ENCODE measurements around the gene GPRC5C. TPM values are rescaled to one million over a fixed set of nuclear protein-coding genes. Genes with fewer than 3 reads are reported as not detected.

GPRC5C gene
- total RNA-seq, 4 donors from 2014 or later = 11.5 to 29.0 (median 16.0) TPM

DNA sequence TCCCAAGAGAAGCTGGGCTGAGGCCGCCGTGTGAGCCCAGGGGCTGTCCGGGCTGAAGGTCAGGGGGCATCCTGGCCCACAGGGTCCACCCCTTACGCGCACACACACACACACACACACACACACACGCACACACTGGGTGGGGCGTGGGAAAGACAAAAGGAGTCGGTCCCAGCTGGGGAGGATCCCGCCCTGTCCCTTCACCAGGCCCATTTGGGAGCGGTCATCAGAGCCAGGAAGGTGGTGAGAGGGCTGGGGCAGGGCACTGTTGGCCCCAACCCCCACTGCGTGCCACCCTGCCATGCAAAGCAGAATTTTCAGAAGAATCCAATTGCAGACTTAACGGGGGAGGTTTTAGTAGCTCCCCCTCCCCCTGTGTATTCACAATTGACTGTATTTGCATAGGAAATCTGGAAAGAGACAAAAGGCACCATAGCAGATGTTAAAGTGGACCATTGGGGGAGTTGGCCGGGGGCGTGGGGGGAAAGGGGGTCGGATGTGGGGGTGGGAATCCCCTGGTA is 23.2 kb downstream of the GPRC5C start:
- TF ChIP-seq, protein P1, sequence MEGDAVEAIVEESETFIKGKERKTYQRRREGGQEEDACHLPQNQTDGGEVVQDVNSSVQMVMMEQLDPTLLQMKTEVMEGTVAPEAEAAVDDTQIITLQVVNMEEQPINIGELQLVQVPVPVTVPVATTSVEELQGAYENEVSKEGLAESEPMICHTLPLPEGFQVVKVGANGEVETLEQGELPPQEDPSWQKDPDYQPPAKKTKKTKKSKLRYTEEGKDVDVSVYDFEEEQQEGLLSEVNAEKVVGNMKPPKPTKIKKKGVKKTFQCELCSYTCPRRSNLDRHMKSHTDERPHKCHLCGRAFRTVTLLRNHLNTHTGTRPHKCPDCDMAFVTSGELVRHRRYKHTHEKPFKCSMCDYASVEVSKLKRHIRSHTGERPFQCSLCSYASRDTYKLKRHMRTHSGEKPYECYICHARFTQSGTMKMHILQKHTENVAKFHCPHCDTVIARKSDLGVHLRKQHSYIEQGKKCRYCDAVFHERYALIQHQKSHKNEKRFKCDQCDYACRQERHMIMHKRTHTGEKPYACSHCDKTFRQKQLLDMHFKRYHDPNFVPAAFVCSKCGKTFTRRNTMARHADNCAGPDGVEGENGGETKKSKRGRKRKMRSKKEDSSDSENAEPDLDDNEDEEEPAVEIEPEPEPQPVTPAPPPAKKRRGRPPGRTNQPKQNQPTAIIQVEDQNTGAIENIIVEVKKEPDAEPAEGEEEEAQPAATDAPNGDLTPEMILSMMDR (IDR thresholded peaks at IDR 0.05) = no peak
- DNase-seq (ENCODE audit: low spot score) (no peak), ATAC-seq (ENCODE audit: low FRiP score) (no peak)

DNA sequence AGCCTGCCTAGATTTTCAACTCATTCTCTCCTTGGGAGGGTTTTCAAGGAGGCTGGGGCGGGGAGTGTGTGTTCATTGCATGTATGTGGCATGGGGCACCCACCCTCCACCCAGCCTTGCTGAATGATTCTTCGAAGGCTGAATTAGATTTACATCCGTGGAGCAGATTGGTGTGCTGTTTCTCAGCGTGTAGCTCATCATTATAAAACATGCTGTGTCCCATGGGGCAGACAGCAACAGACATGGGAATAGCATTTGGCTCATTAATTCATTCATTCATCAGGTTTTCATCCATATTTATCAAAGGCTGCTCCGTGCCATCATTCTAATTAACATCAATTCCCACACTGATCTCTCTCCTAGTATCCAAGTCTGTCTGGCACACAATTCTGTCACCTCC is 23.9 kb downstream of the GPRC5C start:
- TF ChIP-seq, protein P1 (IDR thresholded peaks at IDR 0.05) = no peak
- DNase-seq (ENCODE audit: low spot score) = no peak
- ATAC-seq (ENCODE audit: low FRiP score) = no peak

DNA sequence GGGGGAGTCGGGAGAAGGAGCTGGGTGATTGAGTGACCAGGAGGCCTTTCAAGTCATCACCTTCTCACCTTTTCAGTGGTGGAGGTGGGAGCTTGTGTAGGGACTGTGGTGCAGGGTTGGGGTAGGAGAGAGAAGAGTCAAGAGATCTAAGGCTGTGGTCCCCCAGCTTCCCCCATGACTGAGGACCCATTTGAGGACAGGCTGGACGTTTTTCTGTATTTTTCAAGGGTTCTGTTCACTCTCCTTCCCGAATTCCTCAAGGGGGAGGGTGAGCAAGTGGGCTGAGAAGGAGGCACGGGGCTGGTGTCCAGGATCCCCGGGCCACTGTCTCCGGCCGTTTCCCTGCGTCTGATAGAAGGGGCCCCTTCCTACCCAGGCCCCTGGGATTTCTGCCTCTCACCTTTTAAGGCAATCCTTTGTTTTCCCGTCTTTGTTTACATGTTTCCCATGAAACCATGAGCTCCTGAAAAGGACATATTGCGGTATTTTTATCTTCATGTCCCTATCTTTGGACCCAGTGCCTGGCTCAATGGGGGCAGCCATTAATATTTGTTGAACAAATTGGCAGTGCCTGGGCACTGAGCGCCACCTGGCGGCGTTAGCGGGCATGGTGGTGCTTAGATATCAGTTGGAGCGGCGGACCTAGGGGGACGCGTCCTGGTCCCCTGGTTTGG is 25.4 kb downstream of the GPRC5C start:
- DNase-seq (ENCODE audit: low spot score) (peak; percentile 88), ATAC-seq (ENCODE audit: low FRiP score) (no peak)
- TF ChIP-seq, protein P1 (IDR thresholded peaks at IDR 0.05) = peak in 2 of 3 donors; percentile 42 to 95

DNA sequence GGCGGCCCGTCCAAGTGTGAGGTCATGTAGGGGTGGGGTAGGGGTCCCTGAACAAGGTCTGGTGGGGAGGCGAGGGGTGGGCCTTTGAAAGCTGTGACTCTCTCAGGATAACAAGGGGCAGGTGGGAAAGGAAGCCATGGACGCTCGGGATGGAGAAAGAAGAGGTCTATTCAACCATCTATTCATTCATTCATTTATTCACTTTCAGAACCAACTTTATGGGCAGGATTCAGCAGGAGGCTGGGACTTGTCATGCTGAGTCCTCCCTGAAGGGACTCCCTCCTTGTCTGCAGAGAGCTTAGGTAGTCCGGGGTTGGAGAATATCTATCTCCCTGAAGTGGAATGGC is 25.9 kb downstream of the GPRC5C start:
- no peak for ATAC-seq (ENCODE audit: low FRiP score)
- DNase-seq (ENCODE audit: low spot score) = no peak
- TF ChIP-seq, protein P1 (IDR thresholded peaks at IDR 0.05) = no peak

DNA sequence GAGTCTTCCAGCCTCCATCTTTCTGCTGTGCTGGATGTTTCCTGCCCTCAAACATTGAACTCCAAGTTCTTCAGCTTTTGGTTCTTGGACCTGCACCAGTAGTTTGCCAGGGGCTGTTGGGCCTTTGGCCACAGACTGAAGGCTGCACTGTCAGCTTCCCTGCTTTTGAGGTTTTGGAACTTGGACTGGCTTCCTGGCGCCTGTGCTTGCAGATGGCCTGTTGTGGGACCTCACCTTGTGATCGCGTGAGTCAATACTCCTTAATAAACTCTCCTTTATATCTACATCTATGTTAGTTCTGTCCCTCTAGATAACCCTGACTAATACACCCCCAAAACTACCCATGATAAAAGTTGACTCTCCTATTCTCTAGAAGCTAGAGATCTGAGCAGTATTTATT is 26.9 kb downstream of the GPRC5C start:
- TF ChIP-seq, protein P1 (IDR thresholded peaks at IDR 0.05) = no peak
- DNase-seq (ENCODE audit: low spot score) (no peak), ATAC-seq (ENCODE audit: low FRiP score) (no peak)

DNA sequence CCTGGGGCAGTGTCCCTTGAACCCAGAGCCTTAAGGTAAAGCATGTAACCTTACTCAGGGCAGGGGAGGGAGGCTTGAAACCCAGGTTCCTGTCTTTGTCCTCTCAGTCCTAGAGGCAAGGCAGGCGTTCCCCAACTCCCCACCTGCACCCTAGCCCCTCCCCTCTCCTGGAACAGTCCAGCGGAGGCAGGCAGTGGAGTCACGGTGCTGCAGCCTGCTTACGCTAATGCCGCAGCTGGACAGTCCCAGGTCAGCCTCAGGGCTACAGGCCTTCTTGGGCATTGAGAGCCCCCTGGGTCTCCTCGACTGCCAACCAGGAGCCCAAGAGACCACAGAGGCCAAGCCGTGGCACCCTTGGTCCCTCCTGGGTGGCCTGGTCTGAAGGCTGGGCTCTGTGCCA is 27.7 kb downstream of the GPRC5C start:
- DNase-seq (ENCODE audit: low spot score) = no peak
- TF ChIP-seq, protein P1 (IDR thresholded peaks at IDR 0.05) = no peak
- ATAC-seq (ENCODE audit: low FRiP score) = no peak

DNA sequence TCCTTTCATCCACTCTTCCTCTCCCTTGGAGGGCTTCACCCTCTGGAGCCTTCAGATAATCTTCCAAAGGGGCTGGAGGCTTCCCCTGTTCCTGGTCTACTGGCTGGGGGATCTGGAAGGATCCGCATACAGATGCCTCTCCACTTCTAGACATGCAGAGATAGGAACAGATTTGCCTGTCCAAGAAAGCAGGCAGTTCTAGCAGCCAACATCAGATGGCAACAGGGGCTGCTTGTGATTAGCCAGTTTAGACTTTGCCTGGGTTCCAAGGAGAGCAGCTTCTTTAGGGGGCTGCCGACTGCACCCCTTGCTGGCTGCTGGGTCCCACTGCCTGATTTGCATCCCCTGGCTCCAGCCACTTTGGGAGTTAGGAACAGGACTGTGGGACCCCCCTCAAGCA is 28.4 kb downstream of the GPRC5C start:
- no peak for DNase-seq (ENCODE audit: low spot score)
- ATAC-seq (ENCODE audit: low FRiP score) = no peak
- TF ChIP-seq, protein P1 (IDR thresholded peaks at IDR 0.05) = no peak
